Mesenchymal stem cell (in vitro differentiated cells and primary cell): ENCODE results near the gene MX2.

ENCODE experiments used
- DNase-seq: peaks from one replicate; pipeline ENCODE4 v3.0.0-alpha.2; 2013
- H2AFZ ChIP-seq: one replicate; pipeline ENCODE4 v1.6.1; 2013; ENCODE audit warnings: low read depth, mild to moderate bottlenecking, control low read depth, inconsistent platforms, low read length, moderate library complexity
- H2AK5ac ChIP-seq: 2 replicates; pipeline ENCODE4 v1.6.1; 2013; ENCODE audit warnings: low read length, moderate library complexity, mild to moderate bottlenecking, inconsistent platforms; ENCODE audit not compliant: severe bottlenecking
- H2BK120ac ChIP-seq: one replicate; pipeline ENCODE4 v1.6.1; 2013; ENCODE audit warnings: low read depth, mild to moderate bottlenecking, inconsistent platforms, low read length, moderate library complexity
- H2BK12ac ChIP-seq, 2 experiments: one replicate each; pipeline ENCODE4 v1.6.1; 2013; ENCODE audit warnings: inconsistent platforms in 2 of 2, low read length in 2 of 2, mild to moderate bottlenecking in 2 of 2, moderate library complexity in 2 of 2, control low read depth in 1 of 2
- H2BK15ac ChIP-seq: one replicate; pipeline ENCODE4 v1.6.1; 2013; ENCODE audit warnings: mild to moderate bottlenecking, low read depth, inconsistent platforms; ENCODE audit not compliant: poor library complexity, severe bottlenecking
- H2BK5ac ChIP-seq: 2 replicates; pipeline ENCODE4 v1.6.1; 2013; ENCODE audit warnings: low read depth, mild to moderate bottlenecking, low read length, control low read depth, inconsistent platforms; ENCODE audit not compliant: poor library complexity, severe bottlenecking
- H3K14ac ChIP-seq, 2 experiments: one replicate each; pipeline ENCODE4 v1.6.1; 2013; ENCODE audit warnings: inconsistent platforms in 2 of 2, low read length in 2 of 2, control low read depth in 1 of 2, mild to moderate bottlenecking in 1 of 2, moderate library complexity in 1 of 2
- H3K18ac ChIP-seq, 2 experiments: one replicate each; pipeline ENCODE4 v1.6.1; 2013; ENCODE audit warnings: inconsistent platforms in 2 of 2, low read length in 2 of 2, control low read depth in 1 of 2, low read depth in 1 of 2, mild to moderate bottlenecking in 1 of 2
- H3K23ac ChIP-seq, 2 experiments: one replicate each; pipeline ENCODE4 v1.6.1; 2013; ENCODE audit warnings: inconsistent platforms in 2 of 2, low read length in 2 of 2, mild to moderate bottlenecking in 2 of 2, moderate library complexity in 2 of 2, control low read depth in 1 of 2
- H3K27ac ChIP-seq: 2 replicates; pipeline ENCODE4 v1.5.1; 2013; ENCODE audit warnings: mild to moderate bottlenecking, moderate library complexity, low read length, control low read depth, inconsistent platforms; ENCODE audit not compliant: poor library complexity, severe bottlenecking
- H3K27me3 ChIP-seq, 2 experiments: 2 replicates each; pipeline versions ENCODE4 v1.6.1 to v1.7.0; 2013; ENCODE audit warnings: low read length in 2 of 2, mild to moderate bottlenecking in 2 of 2, moderate library complexity in 2 of 2, control low read depth in 1 of 2, inconsistent platforms in 1 of 2; ENCODE audit not compliant: control insufficient read depth in 1 of 2, insufficient read depth in 1 of 2
- H3K36me3 ChIP-seq, 2 experiments: 2 replicates each; pipeline versions ENCODE4 v1.6.1 to v1.7.0; 2013; ENCODE audit warnings: low read length in 2 of 2, control low read depth in 1 of 2, inconsistent platforms in 1 of 2, low read depth in 1 of 2, mild to moderate bottlenecking in 1 of 2; ENCODE audit not compliant: insufficient read depth in 2 of 2, control insufficient read depth in 1 of 2
- H3K4ac ChIP-seq, 2 experiments: one replicate each; pipeline ENCODE4 v1.6.1; 2013; ENCODE audit warnings: inconsistent platforms in 2 of 2, low read length in 2 of 2, mild to moderate bottlenecking in 2 of 2, moderate library complexity in 2 of 2, control low read depth in 1 of 2, low read depth in 1 of 2
- H3K4me1 ChIP-seq: 2 replicates; pipeline ENCODE4 v1.6.1; 2013; ENCODE audit warnings: low read depth, low read length, control low read depth; ENCODE audit not compliant: control insufficient read depth, insufficient read depth
- H3K4me2 ChIP-seq: 2 replicates; pipeline ENCODE4 v1.6.1; 2013; ENCODE audit warnings: low read length, mild to moderate bottlenecking, inconsistent platforms; ENCODE audit not compliant: poor library complexity, severe bottlenecking
- H3K4me3 ChIP-seq, 2 experiments: 2 replicates each; pipeline versions ENCODE4 v1.5.1 to v1.7.0; 2013; ENCODE audit warnings: low read length in 2 of 2, mild to moderate bottlenecking in 2 of 2, control low read depth in 1 of 2, low read depth in 1 of 2; ENCODE audit not compliant: insufficient read depth in 1 of 2
- H3K79me1 ChIP-seq: replicated peaks from 2 replicates; pipeline ENCODE4 v1.6.1; 2013; ENCODE audit warnings: mild to moderate bottlenecking, control low read depth, low read length, inconsistent platforms; ENCODE audit not compliant: poor library complexity, severe bottlenecking
- H3K9ac ChIP-seq: 2 replicates; pipeline ENCODE4 v1.7.0; 2013; ENCODE audit warnings: mild to moderate bottlenecking, low read length, moderate library complexity
- H3K9me3 ChIP-seq: 2 replicates; pipeline ENCODE4 v1.7.0; 2013; ENCODE audit warnings: mild to moderate bottlenecking, low read length; ENCODE audit not compliant: control insufficient read depth
- H4K8ac ChIP-seq: one replicate; pipeline ENCODE4 v1.6.1; 2013; ENCODE audit warnings: inconsistent platforms, mild to moderate bottlenecking, low read length, moderate library complexity
- H4K91ac ChIP-seq: one replicate; pipeline ENCODE4 v1.6.1; 2013; ENCODE audit warnings: mild to moderate bottlenecking, low read length, inconsistent platforms
- WGBS: methylation state at CpG from one replicate; pipeline ENCODE4 v1.1.7; 2013; ENCODE audit warnings: mixed read lengths; 5-methylcytosine and 5-hydroxymethylcytosine counted together

The MX2 gene

GRCh38 chr21:41429305-41429704 is 67.5 kb downstream of the MX2 start:
- Histone ChIP-seq H3K9ac (no peak overlapping the region), H3K4ac (no peak overlapping the region)
- DNase-seq, result no peak

GRCh38 chr21:41429925-41430491 is 68.2 kb downstream of the MX2 start:
- H3K36me3 ChIP-seq, result peaks cover 0 to 68% of the 10 kb centered on the region in 2 experiments
- no peak overlapping the region for H2AK5ac ChIP-seq
- no peak overlapping the region for H2BK120ac ChIP-seq
- no peak overlapping the region for H3K18ac ChIP-seq
- peaks cover 0 to 3% of the 10 kb centered on the region in 2 experiments for H3K27me3 ChIP-seq
- no peak overlapping the region for H3K4me3 ChIP-seq
- no peak overlapping the region for H3K27ac ChIP-seq
- H2BK15ac ChIP-seq, result no peak overlapping the region
- H4K91ac ChIP-seq, result no peak overlapping the region
- H3K9ac ChIP-seq, result no peak overlapping the region
- H3K4me2 ChIP-seq, result no peak overlapping the region
- H2AFZ ChIP-seq, result no peak overlapping the region
- H3K4me1 ChIP-seq, result peaks cover 10% of the 10 kb centered on the region
- H2BK5ac ChIP-seq, result no peak overlapping the region
- no peak overlapping the region for H3K14ac ChIP-seq
- 71% methylated on average over 9 of the region's 9 CpGs for WGBS
- peaks cover 6% of the 10 kb centered on the region for H3K9me3 ChIP-seq
- no peaks in the 10 kb centered on the region for H3K79me1 ChIP-seq
- no peak overlapping the region for H3K4ac ChIP-seq
- DNase-seq, result no peak
- H3K23ac ChIP-seq, result no peak overlapping the region
- H4K8ac ChIP-seq, result no peak overlapping the region
- H2BK12ac ChIP-seq, result no peak overlapping the region

More at GRCh38 chr21:41429305-41429704, 67.5 kb downstream of the MX2 start:
- H2BK5ac ChIP-seq, result no peak overlapping the region
- no peak overlapping the region for H3K4me3 ChIP-seq
- no peak overlapping the region for H4K91ac ChIP-seq
- no peak overlapping the region for H3K4me2 ChIP-seq
- peaks cover 0 to 3% of the 10 kb centered on the region in 2 experiments for H3K27me3 ChIP-seq
- H2BK15ac ChIP-seq, result no peak overlapping the region
- no peak overlapping the region for H2AFZ ChIP-seq
- H3K9me3 ChIP-seq, result no peaks in the 10 kb centered on the region
- peaks cover 10% of the 10 kb centered on the region for H3K4me1 ChIP-seq
- H2BK120ac ChIP-seq, result no peak overlapping the region
- H3K18ac ChIP-seq, result no peak overlapping the region
- H3K36me3 ChIP-seq, result peaks cover 0 to 61% of the 10 kb centered on the region in 2 experiments
- no peak overlapping the region for H2BK12ac ChIP-seq
- no peak overlapping the region for H4K8ac ChIP-seq
- H3K14ac ChIP-seq, result no peak overlapping the region
- 91% methylated on average over 2 of the region's 3 CpGs for WGBS
- H3K79me1 ChIP-seq, result no peaks in the 10 kb centered on the region
- H3K23ac ChIP-seq, result no peak overlapping the region
- H3K27ac ChIP-seq, result no peak overlapping the region
- H2AK5ac ChIP-seq, result no peak overlapping the region

- H3K9ac ChIP-seq, result no peak overlapping the region
- H4K91ac ChIP-seq, result no peak overlapping the region
- no peak overlapping the region for H3K18ac ChIP-seq
- no peak overlapping the region for H3K27ac ChIP-seq
- H2AK5ac ChIP-seq, result no peak overlapping the region
- no peak overlapping the region for H2BK5ac ChIP-seq
- peaks cover 0 to 1% of the 10 kb centered on the region in 2 experiments for H3K27me3 ChIP-seq
- H4K8ac ChIP-seq, result no peak overlapping the region
- H2BK15ac ChIP-seq, result no peak overlapping the region
- H3K14ac ChIP-seq, result no peak overlapping the region
- H3K23ac ChIP-seq, result no peak overlapping the region
- WGBS, result 85% methylated on average over 14 of the region's 16 CpGs
- H3K4me2 ChIP-seq, result no peak overlapping the region
- peaks cover 8% of the 10 kb centered on the region for H3K9me3 ChIP-seq
- H3K79me1 ChIP-seq, result no peaks in the 10 kb centered on the region
- H2BK12ac ChIP-seq, result no peak overlapping the region
- no peak overlapping the region for H3K4ac ChIP-seq
- H3K4me3 ChIP-seq, result no peak overlapping the region
- H3K36me3 ChIP-seq, result peaks cover 0 to 87% of the 10 kb centered on the region in 2 experiments
- peaks cover 4% of the 10 kb centered on the region for H3K4me1 ChIP-seq
- no peak overlapping the region for H2BK120ac ChIP-seq
- no peak for DNase-seq
- H2AFZ ChIP-seq, result no peak overlapping the region
These were observed 70.1 kb downstream of the MX2 start for GRCh38 chr21:41431788-41432548.

- H3K36me3 ChIP-seq, result peaks cover 0 to 96% of the 10 kb centered on the region in 2 experiments
- peaks cover 8% of the 10 kb centered on the region for H3K9me3 ChIP-seq
- H4K91ac ChIP-seq, result no peak overlapping the region
- no peak overlapping the region for H2AK5ac ChIP-seq
- no peak overlapping the region for H2BK5ac ChIP-seq
- no peak overlapping the region for H3K9ac ChIP-seq
- no peak overlapping the region for H2BK120ac ChIP-seq
- no peak overlapping the region for H3K23ac ChIP-seq
- H3K4ac ChIP-seq, result no peak overlapping the region
- no peak overlapping the region for H2AFZ ChIP-seq
- WGBS, result 74% methylated on average over 6 of the region's 10 CpGs
- H3K4me1 ChIP-seq, result peaks cover 4% of the 10 kb centered on the region
- no peak overlapping the region for H3K4me2 ChIP-seq
- no peak overlapping the region for H3K18ac ChIP-seq
- H3K27ac ChIP-seq, result no peak overlapping the region
- H4K8ac ChIP-seq, result no peak overlapping the region
- H3K14ac ChIP-seq, result no peak overlapping the region
- no peak overlapping the region for H2BK15ac ChIP-seq
- H3K27me3 ChIP-seq, result no peaks in the 10 kb centered on the region
- H3K4me3 ChIP-seq, result no peak overlapping the region
- H3K79me1 ChIP-seq, result no peaks in the 10 kb centered on the region
- no peak overlapping the region for H2BK12ac ChIP-seq
- no peak for DNase-seq
These were observed 71.0 kb downstream of the MX2 start for GRCh38 chr21:41432562-41433460.
